Breast epithelium (tissue), 3 donors: ENCODE measurements around the gene BNC2.

ENCODE experiments used
- CTCF ChIP-seq, 3 donors: fragments of 450-650 bp; IDR thresholded peaks; one replicate each; pipeline ENCODE4 v1.5.1; 2016 to 2017; ENCODE audit warnings: antibody characterized with exemption in 3 of 3, mild to moderate bottlenecking in 3 of 3, moderate library complexity in 3 of 3
- POLR2AphosphoS5 ChIP-seq, 3 donors: sonication (generic); formaldehyde crosslinking; IDR thresholded peaks; one replicate each; pipeline ENCODE4 v1.6.1; 2017; ENCODE audit warnings: antibody characterized with exemption in 3 of 3

- TF ChIP-seq CTCF (IDR thresholded peaks at IDR 0.05) = no peak
- no peak for TF ChIP-seq POLR2AphosphoS5 (IDR thresholded peaks at IDR 0.05)
These were observed 508.5 kb downstream of the BNC2 start for GRCh38 chr9:16361939-16362338.
